Measurements from ENCODE around the gene TP53TG5.
"Not testable (repeated sequence)": the region's sequence is repeated elsewhere in the genome, so short reads cannot be mapped to it uniquely, and the experiment has no call there.

The TP53TG5 gene

GRCh38 chr20:45355209-45356084 lies 22.7 kb downstream of the TP53TG5 start:
- no peaks in the 10 kb centered on the region for H3K36me3 ChIP-seq (ENCODE audit: insufficient read depth, low read length)
- H3K9me3 ChIP-seq (ENCODE audit: low read length) = no peaks in the 10 kb centered on the region
- H3K27me3 ChIP-seq (ENCODE audit: insufficient read depth, low read length) = peaks cover 4% of the 10 kb centered on the region
- H3K4me3 ChIP-seq (ENCODE audit: low read length) = no peak overlapping the region
- no peaks in the 10 kb centered on the region for H3K4me1 ChIP-seq (ENCODE audit: insufficient read depth, low read length)
- no peak overlapping the region for H2AFZ ChIP-seq (ENCODE audit: low read depth, low read length)

GRCh38 chr20:45354423-45355208 lies 23.5 kb downstream of the TP53TG5 start:
- H3K27me3 ChIP-seq (ENCODE audit: insufficient read depth, low read length) = peaks cover 5% of the 10 kb centered on the region
- H3K36me3 ChIP-seq (ENCODE audit: insufficient read depth, low read length) = no peaks in the 10 kb centered on the region
- no peaks in the 10 kb centered on the region for H3K9me3 ChIP-seq (ENCODE audit: low read length)
- H3K4me1 ChIP-seq (ENCODE audit: insufficient read depth, low read length) = no peaks in the 10 kb centered on the region
- H2AFZ ChIP-seq (ENCODE audit: low read depth, low read length) = no peak overlapping the region
- no peak overlapping the region for H3K4me3 ChIP-seq (ENCODE audit: low read length)

GRCh38 chr20:45353746-45354145 lies 24.4 kb downstream of the TP53TG5 start:
- Histone ChIP-seq H3K9me3 (ENCODE audit: low read length) (no peaks in the 10 kb centered on the region), H3K4me1 (ENCODE audit: insufficient read depth, low read length) (no peaks in the 10 kb centered on the region), H3K4me3 (ENCODE audit: low read length) (no peak overlapping the region), H2AFZ (ENCODE audit: low read depth, low read length) (no peak overlapping the region), H3K27me3 (ENCODE audit: insufficient read depth, low read length) (peaks cover 5% of the 10 kb centered on the region), H3K36me3 (ENCODE audit: insufficient read depth, low read length) (no peaks in the 10 kb centered on the region)

GRCh38 chr20:45352729-45353128 lies 25.4 kb downstream of the TP53TG5 start:
- no peaks in the 10 kb centered on the region for H3K9me3 ChIP-seq (ENCODE audit: low read length)

GRCh38 chr20:45350795-45351194 lies 27.3 kb downstream of the TP53TG5 start:
- not testable (repeated sequence) for H2AFZ ChIP-seq (ENCODE audit: low read depth, low read length)
- H3K27me3 ChIP-seq (ENCODE audit: insufficient read depth, low read length) = peaks cover 25% of the 10 kb centered on the region

More at GRCh38 chr20:45352729-45353128, 25.4 kb downstream of the TP53TG5 start:
- Histone ChIP-seq H3K4me1 (ENCODE audit: insufficient read depth, low read length) (peaks cover 1% of the 10 kb centered on the region), H3K27me3 (ENCODE audit: insufficient read depth, low read length) (peaks cover 7% of the 10 kb centered on the region), H2AFZ (ENCODE audit: low read depth, low read length) (no peak overlapping the region), H3K36me3 (ENCODE audit: insufficient read depth, low read length) (no peaks in the 10 kb centered on the region), H3K4me3 (ENCODE audit: low read length) (no peak overlapping the region)

GRCh38 chr20:45350217-45350616 lies 27.9 kb downstream of the TP53TG5 start:
- Histone ChIP-seq H2AFZ (ENCODE audit: low read depth, low read length) (no peak overlapping the region), H3K9me3 (ENCODE audit: low read length) (no peaks in the 10 kb centered on the region), H3K4me3 (ENCODE audit: low read length) (no peak overlapping the region), H3K4me1 (ENCODE audit: insufficient read depth, low read length) (peaks cover 11% of the 10 kb centered on the region), H3K36me3 (ENCODE audit: insufficient read depth, low read length) (no peaks in the 10 kb centered on the region), H3K27me3 (ENCODE audit: insufficient read depth, low read length) (peaks cover 27% of the 10 kb centered on the region)

More at GRCh38 chr20:45350795-45351194, 27.3 kb downstream of the TP53TG5 start:
- not testable (repeated sequence) for H3K4me3 ChIP-seq (ENCODE audit: low read length); H3K36me3 ChIP-seq (ENCODE audit: insufficient read depth, low read length); H3K9me3 ChIP-seq (ENCODE audit: low read length)
- peaks cover 11% of the 10 kb centered on the region for H3K4me1 ChIP-seq (ENCODE audit: insufficient read depth, low read length)

GRCh38 chr20:45347936-45348778 lies 30.0 kb downstream of the TP53TG5 start, which contains the start of gene SDC4:
Gene SDC4 (minus strand): TSS chr20:45348424. CDS start chr20:45348384, 40 bp downstream.
- H3K27me3 ChIP-seq (ENCODE audit: insufficient read depth, low read length) = peaks cover 25% of the 10 kb centered on the region
- no peaks in the 10 kb centered on the region for H3K9me3 ChIP-seq (ENCODE audit: low read length)
- peaks cover 19% of the 10 kb centered on the region for H3K4me1 ChIP-seq (ENCODE audit: insufficient read depth, low read length)
- H3K36me3 ChIP-seq (ENCODE audit: insufficient read depth, low read length) = no peaks in the 10 kb centered on the region
- H2AFZ ChIP-seq (ENCODE audit: low read depth, low read length) = peak within 1 kb of the TSS; percentile 32
- peak within 1 kb of the TSS; percentile 42 for H3K4me3 ChIP-seq (ENCODE audit: low read length)

- peak overlapping the region; percentile 32 for H2AFZ ChIP-seq (ENCODE audit: low read depth, low read length)
- peak overlapping the region; percentile 42 for H3K4me3 ChIP-seq (ENCODE audit: low read length)
- no peaks in the 10 kb centered on the region for H3K9me3 ChIP-seq (ENCODE audit: low read length)
- no peaks in the 10 kb centered on the region for H3K36me3 ChIP-seq (ENCODE audit: insufficient read depth, low read length)
- peaks cover 25% of the 10 kb centered on the region for H3K4me1 ChIP-seq (ENCODE audit: insufficient read depth, low read length)
- peaks cover 25% of the 10 kb centered on the region for H3K27me3 ChIP-seq (ENCODE audit: insufficient read depth, low read length)
These were observed 30.7 kb downstream of the TP53TG5 start for GRCh38 chr20:45347297-45347935.

- H3K36me3 ChIP-seq (ENCODE audit: insufficient read depth, low read length) = no peaks in the 10 kb centered on the region
- H3K4me3 ChIP-seq (ENCODE audit: low read length) = no peak overlapping the region
- no peak overlapping the region for H2AFZ ChIP-seq (ENCODE audit: low read depth, low read length)
- H3K4me1 ChIP-seq (ENCODE audit: insufficient read depth, low read length) = peaks cover 31% of the 10 kb centered on the region
- peaks cover 25% of the 10 kb centered on the region for H3K27me3 ChIP-seq (ENCODE audit: insufficient read depth, low read length)
- no peaks in the 10 kb centered on the region for H3K9me3 ChIP-seq (ENCODE audit: low read length)
These were observed 31.3 kb downstream of the TP53TG5 start for GRCh38 chr20:45346851-45347250.

- no peak overlapping the region for H3K4me3 ChIP-seq (ENCODE audit: low read length)
- peaks cover 36% of the 10 kb centered on the region for H3K4me1 ChIP-seq (ENCODE audit: insufficient read depth, low read length)
- H3K36me3 ChIP-seq (ENCODE audit: insufficient read depth, low read length) = no peaks in the 10 kb centered on the region
- H2AFZ ChIP-seq (ENCODE audit: low read depth, low read length) = no peak overlapping the region
- peaks cover 25% of the 10 kb centered on the region for H3K27me3 ChIP-seq (ENCODE audit: insufficient read depth, low read length)
- no peaks in the 10 kb centered on the region for H3K9me3 ChIP-seq (ENCODE audit: low read length)
These were observed 31.8 kb downstream of the TP53TG5 start for GRCh38 chr20:45346291-45346718.

GRCh38 chr20:45345104-45345936 lies 32.8 kb downstream of the TP53TG5 start:
- Histone ChIP-seq H3K4me3 (ENCODE audit: low read length) (no peak overlapping the region), H3K4me1 (ENCODE audit: insufficient read depth, low read length) (peaks cover 36% of the 10 kb centered on the region), H3K27me3 (ENCODE audit: insufficient read depth, low read length) (peaks cover 22% of the 10 kb centered on the region), H3K36me3 (ENCODE audit: insufficient read depth, low read length) (no peaks in the 10 kb centered on the region), H3K9me3 (ENCODE audit: low read length) (no peaks in the 10 kb centered on the region), H2AFZ (ENCODE audit: low read depth, low read length) (no peak overlapping the region)
